ENCODE data around the gene LHFPL6. TPM values are rescaled to one million over a fixed set of nuclear protein-coding genes. Genes with fewer than 3 reads are reported as not detected.

The LHFPL6 gene
- total and polyA plus RNA-seq, 12 donors: 41.5 to 65.8 (median 55.4) TPM

- intact Hi-C loops (cut with DNase I): loop anchor here in 2 of 10 donors (5.0 to 10.0 kb wide), 3 partner anchors 43 to 110 kb away; no protein-coding TSS in a partner anchor
- no peak for TF ChIP-seq CTCF (IDR thresholded peaks at IDR 0.05)
- peak overlapping the region in 4 of 10 donors; percentile 8 to 57 (median 38) for H3K27ac ChIP-seq
- no peak for DNase-seq
- peaks cover 6 to 98% (median 85%) of the 10 kb centered on the region in 9 donors for H3K4me1 ChIP-seq
- H3K9me3 ChIP-seq: no peaks in the 10 kb centered on the region
- no peaks in the 10 kb centered on the region for H3K27me3 ChIP-seq
- ATAC-seq: no peak
- no peaks in the 10 kb centered on the region for H3K36me3 ChIP-seq
- WGBS, 2 donors: 61 to 63% methylated on average over 4 of the region's 4 CpGs
- no peak overlapping the region for H3K4me3 ChIP-seq
Observed at GRCh38 chr13:39524795-39525194, 78.2 kb downstream of the LHFPL6 start.

GRCh38 chr13:39522329-39522728, 80.7 kb downstream of the LHFPL6 start:
- 86 to 88% methylated on average over 4 of the region's 4 CpGs for WGBS, 2 donors
- peak in 5 of 8 donors; percentile 22 to 53 (median 43) for ATAC-seq
- Histone ChIP-seq H3K9me3 (no peaks in the 10 kb centered on the region), H3K27me3 (no peaks in the 10 kb centered on the region), H3K4me3 (no peak overlapping the region), H3K4me1 (peaks cover 6 to 94% (median 74%) of the 10 kb centered on the region in 9 donors), H3K36me3 (no peaks in the 10 kb centered on the region), H3K27ac (peak overlapping the region in 2 of 10 donors; percentile 3 to 45)
- intact Hi-C loops (cut with DNase I): loop anchor here in 1 of 10 donors (10.0 kb wide), 1 partner anchor 108 kb away; no protein-coding TSS in a partner anchor
- no peak for DNase-seq
- no peak for TF ChIP-seq CTCF (IDR thresholded peaks at IDR 0.05)

GRCh38 chr13:39521701-39522100, 81.3 kb downstream of the LHFPL6 start:
- intact Hi-C loops (cut with DNase I): loop anchor here in 1 of 10 donors (10.0 kb wide), 1 partner anchor 107 kb away; no protein-coding TSS in a partner anchor
- TF ChIP-seq CTCF (IDR thresholded peaks at IDR 0.05): no peak
- Histone ChIP-seq H3K36me3 (no peaks in the 10 kb centered on the region), H3K4me3 (no peak overlapping the region), H3K4me1 (peaks cover 6 to 94% (median 71%) of the 10 kb centered on the region in 9 donors), H3K27me3 (no peaks in the 10 kb centered on the region), H3K9me3 (no peaks in the 10 kb centered on the region), H3K27ac (peak overlapping the region in 2 of 10 donors; percentile 3 to 45)
- DNase-seq (no peak), ATAC-seq (peak in 1 of 8 donors; percentile 20)
- 33 to 34% methylated on average over 4 of the region's 4 CpGs for WGBS, 2 donors

DNA sequence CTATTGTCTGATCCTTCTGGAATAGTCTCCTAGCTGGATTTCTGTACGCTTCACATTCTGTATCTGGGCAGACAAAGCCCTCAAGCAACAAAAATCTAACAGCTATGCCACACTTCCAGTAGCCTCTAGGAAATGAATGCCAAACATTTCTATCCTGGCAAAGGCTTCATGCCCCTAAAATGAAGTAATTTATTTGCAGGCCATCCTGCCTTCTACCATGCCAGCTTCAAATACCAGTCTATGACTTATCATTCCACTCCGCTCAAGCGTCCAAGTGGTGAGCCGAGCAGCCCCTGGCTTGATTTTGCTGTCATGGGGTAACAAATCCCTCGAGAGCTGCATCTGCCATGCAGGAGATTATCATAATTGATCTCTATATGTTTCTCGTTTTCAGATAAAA, 86.9 kb downstream of the LHFPL6 start:
- no peaks in the 10 kb centered on the region for H3K36me3 ChIP-seq
- peaks cover 5 to 77% (median 48%) of the 10 kb centered on the region in 9 donors for H3K4me1 ChIP-seq
- ATAC-seq (peak; percentile 58 to 88 (median 78)), DNase-seq (peak in 1 of 2 donors; percentile 48)
- intact Hi-C loops (cut with DNase I): loop anchor here in 3 of 10 donors (10.0 kb wide), 3 partner anchors 49 to 69 kb away; no protein-coding TSS in a partner anchor
- 32 to 56% methylated on average over 6 of the region's 6 CpGs for WGBS, 2 donors
- no peaks in the 10 kb centered on the region for H3K9me3 ChIP-seq
- no peak for TF ChIP-seq CTCF (IDR thresholded peaks at IDR 0.05)
- H3K27ac ChIP-seq: peak overlapping the region in 8 of 10 donors; percentile 4 to 83 (median 74)
- no peaks in the 10 kb centered on the region for H3K27me3 ChIP-seq
- no peak overlapping the region for H3K4me3 ChIP-seq

Data from heart right ventricle (tissue), 16 donors.